DMS153 (cell line): ENCODE data around the gene TACC2.
A peak's percentile ranks its signal among the peaks of the same experiment; 100 is the strongest.

Experiments used
- DNase-seq: peaks from one replicate; lab custom pipeline; 2025; lab: John Stamatoyannopoulos, UW

Gene TACC2

DNA sequence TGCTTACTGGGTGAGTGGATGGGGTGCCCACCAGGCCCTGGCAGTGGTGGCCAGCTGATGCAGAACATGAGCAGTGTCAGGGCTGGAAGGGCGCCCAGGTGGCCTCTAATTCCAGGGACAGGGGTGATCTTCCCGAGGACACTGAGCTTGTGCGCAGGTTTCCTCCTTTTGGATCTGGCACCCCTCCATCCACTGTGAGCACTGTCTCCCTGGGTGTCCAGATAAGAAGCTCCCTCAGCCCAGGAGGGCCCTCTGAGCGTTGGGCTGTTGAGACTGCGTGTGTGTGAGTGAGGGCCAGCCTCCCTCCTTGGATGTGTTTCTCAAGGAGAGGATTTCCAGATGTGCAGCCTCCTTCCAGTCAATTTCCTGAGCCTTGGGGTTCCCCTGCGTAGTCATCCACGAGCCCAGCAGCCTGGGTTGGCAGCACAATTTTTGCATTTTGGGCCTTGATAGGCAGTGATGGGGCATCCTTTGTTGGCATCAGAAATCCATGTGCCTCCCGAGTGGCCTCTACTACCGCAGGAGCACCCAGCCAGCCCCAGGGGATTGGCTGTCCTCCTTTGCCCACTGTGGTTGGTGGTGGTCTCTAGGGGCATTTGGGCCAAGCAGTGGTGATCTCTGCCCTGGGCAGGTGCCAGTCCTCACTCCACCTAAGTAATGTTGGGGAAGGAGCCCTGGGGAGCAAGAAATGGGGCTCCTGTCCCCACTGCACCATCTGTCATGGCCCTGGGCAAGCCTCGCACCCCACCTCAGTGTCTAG, 261.2 kb downstream of the TACC2 start:
- no peak for DNase-seq

DNA sequence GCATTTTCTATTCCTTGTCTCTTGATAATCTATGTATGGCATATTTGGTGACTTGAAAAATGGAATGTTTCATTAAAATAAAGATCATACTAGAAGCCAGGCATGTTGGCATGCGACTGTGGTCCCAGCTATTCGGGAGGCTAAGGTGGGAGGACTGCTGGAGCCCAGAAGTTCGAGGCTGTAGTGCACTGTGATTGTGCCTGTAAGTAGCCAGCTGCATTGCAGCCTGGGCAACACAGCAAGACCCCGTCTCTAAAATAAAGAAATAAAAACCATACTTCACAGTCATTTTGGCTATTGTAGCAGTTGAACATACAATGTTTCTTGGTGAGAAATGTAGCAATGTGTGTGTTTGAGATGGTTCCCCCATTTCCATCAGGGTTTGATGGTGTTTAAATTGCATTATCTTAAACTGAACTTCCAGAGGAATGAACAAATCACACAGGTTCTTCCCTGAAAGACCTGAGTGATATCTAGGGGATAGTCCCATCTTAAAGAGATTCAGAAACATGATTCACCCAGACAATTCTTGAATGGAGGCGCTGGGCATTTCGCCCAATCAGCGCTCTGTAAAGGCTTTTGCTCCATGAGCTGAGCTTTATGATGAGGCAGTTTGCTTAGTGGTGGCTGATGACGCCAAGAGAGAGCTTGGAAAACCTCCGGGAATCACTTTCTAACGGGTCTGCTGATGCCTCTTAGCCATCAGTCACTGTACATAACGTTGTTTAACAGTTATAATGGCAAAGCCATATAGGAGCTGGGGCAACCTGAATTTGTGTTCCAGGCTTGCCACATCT, 262.7 kb downstream of the TACC2 start:
- no peak for DNase-seq

DNA sequence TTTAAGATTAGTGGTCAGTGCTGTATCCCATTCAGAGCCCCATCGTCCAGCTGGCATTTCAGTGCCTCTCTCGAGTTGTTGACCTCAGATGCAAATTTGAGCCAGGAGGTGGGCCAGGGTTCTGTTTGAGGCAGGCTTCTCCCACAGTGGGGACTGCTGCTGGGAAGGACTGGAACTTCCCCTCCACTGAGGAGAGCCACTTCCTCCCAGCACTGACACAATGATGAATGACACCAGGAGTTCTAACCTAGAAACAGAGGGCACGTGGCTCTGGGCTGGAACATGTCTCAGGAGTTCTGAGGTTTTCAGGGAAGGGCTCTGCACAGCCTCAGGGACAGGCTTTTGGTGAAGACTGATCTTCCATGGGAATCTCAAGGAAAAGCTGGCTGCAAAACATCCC, 263.8 kb downstream of the TACC2 start:
- DNase-seq, result no peak

DNA sequence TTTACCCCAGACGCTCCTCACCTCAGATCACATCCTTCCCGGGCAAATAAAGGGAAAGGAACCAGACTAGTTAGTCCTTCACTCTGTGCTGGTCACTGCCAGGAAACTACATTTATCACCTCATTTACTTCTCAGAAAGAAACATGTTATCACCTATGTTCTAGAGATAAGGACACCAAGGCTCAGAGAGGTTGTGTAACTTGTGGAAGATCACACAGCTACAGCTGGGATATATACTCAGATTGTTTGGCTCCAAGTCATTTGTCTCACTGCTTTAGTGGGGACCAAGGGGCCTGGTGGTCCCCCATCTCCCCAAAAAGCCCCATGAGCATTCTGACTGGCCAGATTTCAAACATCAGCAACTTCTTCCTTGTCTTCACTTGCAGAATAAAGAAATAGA, 264.6 kb downstream of the TACC2 start:
- no peak for DNase-seq

DNA sequence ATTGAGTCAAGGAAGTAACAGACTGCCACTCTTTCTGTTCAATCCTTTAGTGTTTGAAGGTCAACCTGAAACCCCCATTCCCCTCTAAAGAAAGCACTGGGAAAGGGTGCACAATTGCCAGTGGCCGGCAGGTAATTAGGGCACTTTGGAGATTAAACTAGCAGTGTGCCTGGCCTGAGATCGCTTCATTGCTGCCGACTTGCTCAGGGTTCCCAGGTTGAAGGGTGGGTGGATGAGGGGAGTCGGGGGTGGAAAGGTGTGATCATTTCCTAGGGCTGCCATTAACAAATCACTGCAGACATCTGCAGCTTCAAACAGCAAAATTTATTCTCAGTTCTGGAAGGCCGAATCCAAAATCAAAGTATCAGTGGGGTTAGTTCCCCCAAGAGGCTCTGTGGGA, 265.9 kb downstream of the TACC2 start:
- DNase-seq, result no peak

DNA sequence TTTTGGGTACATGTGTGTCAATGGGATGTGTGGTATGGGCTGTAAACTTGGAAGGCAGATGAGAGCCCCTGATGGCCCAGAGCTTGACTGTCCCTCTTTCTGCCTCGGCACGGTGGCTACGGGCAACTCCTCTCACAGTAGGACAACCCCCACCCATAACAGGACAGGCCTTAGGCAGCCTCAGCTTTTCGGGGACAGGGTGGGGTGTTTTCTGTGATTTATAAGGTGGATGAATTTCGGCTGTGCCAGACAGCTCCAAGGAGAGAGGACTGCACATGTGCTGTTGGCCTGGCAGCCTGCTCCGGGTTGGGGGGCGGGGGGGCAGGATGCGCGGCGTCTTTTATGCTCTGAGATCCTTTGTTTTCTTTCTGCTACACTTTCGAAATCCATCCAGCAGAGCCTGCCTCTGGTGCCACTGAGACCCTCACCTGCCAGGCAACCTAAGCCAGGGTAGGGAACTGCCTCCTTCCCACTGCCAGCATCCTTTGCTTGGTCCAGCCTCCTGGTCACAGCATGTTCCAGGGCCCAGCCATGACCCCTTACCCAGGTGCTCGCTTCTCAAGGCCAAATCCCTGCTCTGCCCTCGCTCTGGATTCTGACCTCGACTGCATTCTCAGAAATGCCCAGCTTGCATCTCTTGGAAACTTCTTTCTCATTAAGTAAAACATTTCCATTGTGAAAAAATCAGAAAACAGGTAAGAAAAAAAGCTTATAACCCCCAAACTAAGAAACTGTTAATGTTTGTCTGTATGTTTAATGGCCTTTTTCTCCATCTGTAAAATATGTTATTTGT, 266.7 kb downstream of the TACC2 start:
- no peak for DNase-seq

DNA sequence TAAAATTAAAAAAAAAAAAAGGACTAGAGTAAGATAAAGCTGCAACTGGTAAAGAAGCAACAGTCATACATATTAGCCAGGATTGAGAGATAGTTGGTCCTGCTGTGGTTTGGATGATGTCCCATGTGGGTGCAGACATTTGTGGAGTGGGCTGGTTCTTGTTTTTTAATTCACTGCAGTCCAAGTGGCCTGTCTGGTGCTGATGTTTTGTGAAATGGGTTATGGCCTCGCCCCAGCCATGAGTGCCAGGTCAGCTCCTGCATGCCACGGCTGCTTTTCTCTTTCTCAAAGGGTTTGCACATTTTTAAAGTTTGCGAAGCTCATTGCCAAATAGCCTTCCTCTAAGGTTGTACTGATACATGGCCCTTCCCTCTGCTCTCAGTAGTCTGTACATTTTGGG, 268.1 kb downstream of the TACC2 start:
- DNase-seq, result no peak

DNA sequence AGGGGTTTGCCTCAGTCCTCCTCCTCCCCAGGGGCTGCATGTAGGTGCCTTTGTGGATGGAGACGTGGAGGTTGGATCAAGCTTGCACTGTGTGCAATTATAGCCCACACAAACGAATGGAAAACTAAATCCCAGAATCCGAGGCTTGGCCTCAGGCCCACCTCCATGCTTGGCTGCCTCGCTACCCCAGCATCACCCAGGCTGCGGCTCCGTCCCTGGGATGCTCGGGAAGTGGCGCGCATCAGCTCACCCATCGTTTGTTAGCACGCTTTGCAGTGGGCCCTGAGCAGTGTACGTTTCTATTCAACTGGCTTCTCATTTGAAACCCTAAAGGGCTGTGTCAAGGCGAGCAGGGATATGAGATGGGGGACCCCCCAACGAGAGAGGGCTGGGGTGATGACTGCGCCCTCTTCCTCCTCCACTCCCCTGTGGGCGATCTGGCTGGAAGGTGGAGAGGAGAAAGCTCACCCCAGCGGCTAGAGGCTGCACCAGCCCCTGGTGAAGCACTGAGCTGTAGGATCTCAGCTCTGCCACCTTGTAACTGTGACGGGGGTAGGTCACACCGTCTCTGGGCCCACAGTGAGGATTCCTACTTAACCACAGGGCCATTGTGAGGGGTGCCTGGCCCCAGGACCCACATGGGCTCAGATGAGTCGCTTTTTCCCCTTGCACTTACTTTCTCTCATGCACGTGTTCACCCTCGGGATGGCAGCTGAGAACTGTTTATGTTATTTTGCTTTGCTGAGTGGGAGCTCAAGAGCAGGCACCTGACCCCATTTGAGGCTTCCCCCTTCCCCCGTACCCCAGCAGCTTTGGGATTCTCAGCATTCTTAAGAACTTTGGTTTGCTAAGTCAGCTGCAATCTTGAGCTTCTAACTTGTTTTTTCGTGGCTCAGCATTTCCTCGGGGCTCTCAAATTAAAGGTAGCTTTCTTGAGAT, 269.4 kb downstream of the TACC2 start:
- DNase-seq, result no peak

DNA sequence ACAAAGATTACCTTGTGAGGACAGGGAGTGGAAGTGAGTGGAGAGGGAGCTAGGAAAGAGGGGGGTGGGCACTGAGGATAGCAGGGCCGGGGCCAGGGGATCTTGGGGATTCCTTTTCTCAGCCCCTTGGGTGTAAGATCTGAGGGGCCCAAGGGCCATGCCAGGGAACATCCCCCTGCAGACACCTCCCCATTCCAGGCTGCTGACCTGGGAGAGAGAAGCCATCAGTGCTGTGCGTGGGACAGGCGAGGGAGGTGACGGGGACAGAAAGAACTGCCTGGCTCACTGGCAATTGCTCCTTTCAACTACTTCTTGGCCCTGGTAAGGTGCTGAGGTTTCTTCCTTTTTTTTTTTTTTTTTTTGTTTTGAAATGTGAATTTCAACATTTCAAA, 270.1 kb downstream of the TACC2 start:
- DNase-seq, result no peak

DNA sequence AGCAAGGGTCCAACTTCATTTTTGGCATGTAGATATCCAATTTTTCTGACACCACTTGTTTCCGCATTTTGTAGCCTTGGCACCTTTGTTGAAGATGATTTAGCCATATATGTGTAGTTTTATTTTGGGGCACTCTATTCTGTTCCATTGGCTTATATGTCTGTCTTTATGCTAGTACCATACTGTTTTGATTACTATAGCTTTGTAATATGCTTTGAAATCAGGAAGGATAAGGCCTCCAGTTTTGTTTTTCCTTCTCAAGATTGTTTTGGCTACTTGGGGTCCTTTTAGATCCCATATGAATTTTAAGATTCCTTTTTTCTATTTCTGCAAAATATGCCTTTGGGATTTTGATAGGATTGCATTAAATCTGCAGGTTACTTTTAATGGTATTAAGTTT, 272.6 kb downstream of the TACC2 start:
- DNase-seq, result no peak

DNA sequence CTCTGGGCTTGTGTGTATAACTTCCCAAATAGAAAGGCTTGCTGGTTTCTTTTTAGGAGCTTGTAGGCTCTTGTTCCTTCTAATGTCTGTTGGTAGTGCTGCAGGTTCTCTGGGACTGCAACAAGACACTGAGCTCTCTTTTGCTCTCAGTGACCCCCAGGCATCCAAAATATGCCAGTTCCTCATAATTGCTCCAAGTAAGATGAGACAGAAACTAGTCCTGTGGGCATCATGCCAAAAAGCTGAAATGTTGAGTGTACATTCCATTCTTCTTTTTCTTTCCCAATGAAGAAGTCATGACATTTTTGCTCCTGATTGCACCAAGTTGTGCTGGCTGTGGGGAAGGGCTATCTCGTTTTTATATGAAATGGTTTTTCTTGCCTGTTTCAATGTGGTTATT, 275.0 kb downstream of the TACC2 start:
- no peak for DNase-seq

DNA sequence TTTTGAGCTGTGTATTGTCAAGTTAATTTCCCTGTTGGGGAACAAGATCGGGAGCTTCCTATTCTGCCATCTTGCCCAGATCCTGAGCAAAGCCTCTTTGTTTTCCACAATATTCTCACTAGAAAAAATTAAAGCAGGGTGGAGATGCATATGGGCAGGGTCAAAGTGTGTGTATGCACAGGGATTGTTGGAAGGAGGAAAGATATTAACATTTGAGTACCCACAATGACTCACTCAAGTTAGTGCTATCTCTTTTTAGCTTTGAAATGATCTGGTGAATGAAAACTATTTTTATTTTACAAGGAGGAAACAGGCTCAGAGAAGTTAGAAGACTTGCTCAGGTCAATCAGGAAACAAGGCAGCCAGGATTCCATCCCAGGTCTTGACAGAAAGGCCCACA, 275.5 kb downstream of the TACC2 start:
- no peak for DNase-seq

DNA sequence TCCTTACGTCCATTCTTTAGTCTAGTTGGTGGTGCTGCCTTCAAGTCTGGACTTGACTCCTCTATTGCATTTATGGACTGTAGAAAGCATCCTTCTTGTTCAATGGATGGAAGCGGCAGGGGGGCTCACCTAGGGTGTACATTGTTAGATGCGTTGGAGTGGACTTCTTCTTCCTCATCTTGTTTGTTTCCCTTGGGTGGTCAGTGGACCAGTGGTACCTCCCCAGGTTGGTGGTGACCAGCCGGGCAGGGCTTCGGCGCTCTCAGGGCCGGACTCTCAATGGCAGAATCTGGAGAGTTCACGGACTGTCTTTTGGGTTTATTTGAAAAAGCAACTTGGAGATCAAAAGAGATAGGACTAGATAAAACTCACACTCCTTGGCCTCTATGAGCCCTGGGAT, 276.0 kb downstream of the TACC2 start:
- no peak for DNase-seq

DNA sequence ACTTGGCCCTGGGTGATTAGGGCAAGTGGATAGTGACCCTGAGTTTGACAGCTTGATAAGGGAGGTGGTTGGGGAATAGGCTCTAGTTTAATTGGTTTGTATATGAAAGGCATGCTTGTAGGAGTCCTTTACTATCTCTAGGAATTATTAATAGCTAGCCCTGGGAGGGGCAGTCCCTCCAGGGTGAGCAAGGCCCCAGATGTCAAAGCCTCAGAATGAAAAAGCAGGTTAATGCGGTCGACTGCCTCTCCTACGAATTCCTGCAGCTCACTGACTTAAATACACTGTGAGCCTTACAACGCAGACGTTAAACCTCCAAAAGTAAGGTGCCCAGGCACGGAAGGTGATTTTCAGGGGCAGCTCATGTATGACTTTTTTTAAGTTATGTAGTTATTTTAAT, 276.9 kb downstream of the TACC2 start:
- DNase-seq, result no peak

DNA sequence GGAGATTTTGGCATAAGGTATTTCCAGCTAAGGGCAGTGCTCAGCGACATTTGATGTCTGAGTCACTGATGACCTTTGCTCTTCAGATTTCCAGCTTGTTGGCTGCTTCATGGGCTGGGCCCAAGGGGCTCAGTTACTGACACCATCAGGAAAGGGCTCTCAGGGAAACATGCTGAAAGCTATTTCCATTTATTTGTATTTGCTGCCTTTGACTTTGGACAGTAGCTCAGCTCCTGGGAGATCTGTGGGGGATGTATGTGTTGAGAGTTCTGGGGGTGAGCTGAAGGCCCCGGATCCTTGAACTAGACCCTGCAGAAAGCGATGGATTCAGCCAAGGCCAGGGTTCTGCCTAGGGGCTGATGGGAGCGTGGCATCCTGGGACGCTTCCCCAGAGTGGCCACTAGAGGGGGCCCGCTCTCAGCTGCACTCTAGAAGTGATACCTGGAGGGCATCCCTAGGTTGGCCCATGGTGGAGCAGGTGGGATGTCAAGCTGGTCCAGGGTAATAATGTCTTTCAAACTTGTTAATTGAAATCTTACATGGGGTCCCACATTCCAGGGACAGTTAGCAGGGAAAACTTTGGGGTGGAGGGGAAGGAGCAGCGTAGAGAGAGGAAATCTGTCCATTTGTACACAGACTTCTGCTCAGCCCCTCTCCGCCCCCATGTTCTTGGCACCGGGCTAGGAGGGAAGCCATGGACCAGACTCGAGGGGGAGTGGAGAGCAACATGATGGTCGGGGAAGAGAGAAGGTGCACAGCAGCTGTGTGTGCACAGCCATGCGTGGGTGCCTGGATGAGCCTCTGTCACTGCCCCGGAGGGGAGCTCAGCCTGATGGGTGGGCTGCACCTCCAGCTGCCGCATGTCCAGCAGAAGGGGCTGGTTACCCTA, 279.1 kb downstream of the TACC2 start:
- peak; percentile 22 for DNase-seq

DNA sequence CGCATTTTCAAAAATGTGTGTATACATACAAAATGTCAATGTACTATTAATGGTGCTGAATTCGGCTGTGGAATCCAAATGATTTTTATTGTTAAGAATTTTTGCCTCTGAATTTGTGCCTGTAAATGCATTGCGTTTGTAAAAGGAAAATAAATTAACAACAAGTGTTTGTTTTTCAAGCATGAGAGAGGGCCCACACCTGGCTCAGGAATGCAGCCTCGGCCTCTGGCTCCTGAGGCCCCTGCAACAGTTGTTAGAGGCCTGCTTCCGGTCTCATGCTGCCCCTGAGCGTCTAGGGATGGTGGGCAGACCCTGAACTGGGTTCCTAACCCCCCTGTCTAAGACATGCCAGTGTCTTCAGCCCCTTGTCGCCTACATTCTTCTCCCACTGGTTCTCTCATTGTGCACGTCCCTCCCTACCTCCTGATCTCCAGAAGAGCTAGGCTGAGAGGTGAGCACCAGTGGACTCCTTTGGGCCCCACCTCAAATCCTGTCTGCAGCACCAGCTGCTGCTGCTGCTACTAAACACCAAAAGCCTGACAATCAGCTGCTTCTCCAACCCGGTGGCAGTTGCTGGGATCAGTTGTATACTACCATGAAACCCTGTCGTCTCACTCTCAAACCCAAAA, 280.2 kb downstream of the TACC2 start:
- DNase-seq, result no peak

DNA sequence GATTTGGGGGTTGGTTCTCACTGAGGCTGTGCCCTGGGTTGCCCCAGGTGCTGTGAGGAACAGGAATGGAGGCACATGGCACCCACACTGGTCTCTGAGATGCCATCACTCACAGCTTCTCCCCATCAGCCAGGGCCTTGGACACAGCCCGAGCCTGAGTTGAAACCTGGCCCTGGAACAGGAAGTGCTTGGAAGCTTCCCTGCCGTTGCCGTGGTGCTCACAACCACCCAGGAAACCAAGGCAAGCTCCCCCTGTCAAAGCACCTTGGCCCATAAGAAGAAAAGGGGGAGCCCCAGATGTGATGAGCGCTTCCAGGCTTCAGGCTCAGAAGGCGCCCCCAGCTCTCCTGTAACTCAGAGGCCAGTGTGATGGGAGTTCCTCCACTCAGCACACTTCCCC, 282.1 kb downstream of the TACC2 start, which contains the start of gene BTBD16:
Gene BTBD16 (plus strand): TSS at position 221 of the 400 bp plus-strand sequence. CDS start 3,786 bp downstream, outside the sequence.
- DNase-seq, result no peak

DNA sequence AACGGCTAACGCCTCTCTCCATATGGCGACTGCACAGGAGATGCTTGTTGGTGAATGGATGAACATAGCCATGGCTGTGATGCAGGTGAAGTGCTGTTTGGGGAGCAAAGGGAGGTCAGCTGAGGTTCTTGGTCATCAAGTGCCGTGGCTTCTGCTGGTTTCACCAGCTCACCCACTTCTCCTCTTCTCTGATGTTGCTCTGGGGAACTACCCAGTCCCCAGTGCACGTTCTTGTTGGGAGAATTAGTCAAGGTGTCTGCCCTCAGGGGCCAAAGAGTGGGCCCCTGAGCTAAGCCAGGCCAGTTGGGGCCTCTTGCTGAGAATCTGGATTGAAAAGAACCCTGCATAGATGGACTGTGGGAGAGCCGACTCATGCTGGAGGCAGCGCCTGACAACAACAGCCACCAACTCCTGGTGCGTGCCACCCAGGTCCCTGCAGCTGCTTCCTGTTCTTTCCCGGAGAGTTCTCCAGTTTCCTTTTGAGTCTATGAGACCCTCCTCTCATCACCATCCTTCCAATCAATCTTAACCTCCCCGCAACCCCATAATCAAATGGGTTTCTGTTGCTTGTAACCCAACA, 285.1 kb downstream of the TACC2 start:
- DNase-seq, result no peak

DNA sequence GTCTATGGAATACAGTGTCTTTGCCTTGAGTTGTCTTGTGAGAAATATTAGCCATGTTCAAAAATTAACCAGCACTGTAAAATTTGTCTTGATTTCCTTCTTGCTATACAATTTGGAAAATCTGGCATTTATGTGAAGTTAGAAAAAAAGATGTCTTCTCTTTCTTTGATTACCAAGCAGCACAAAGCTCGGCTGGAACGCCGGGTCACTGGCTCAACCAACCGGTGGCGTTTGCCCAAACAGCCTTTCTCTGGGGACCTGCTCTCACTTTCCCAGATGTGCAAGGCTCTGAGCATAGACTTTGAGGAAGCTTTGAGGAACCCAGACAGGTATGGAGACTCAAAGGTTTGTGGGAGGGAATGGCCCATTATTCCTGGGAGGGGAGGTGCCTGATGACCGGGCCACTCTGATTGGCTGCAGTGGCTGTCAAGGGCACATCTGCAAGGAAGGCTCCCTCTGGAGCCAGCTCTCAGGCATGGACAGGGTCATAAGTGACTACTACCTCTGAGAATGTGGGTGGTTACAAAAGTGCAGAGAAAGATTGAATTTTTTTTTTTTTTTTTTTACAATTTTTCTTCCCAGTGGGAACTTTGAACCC, 287.7 kb downstream of the TACC2 start:
- DNase-seq, result no peak
